Stimulated activated naive CD4-positive, alpha-beta T cell (primary cell): ENCODE results near the gene CDON.

Experiments
- DNase-seq, 6 experiments: peaks; one replicate each; lab custom pipeline; 2025; lab: John Stamatoyannopoulos, UW

The CDON gene

GRCh38 chr11:125944350-125945010, 118.2 kb downstream of the CDON start:
- no peak for DNase-seq

GRCh38 chr11:125943661-125944349, 118.9 kb downstream of the CDON start:
- no peak for DNase-seq

GRCh38 chr11:125942771-125943428, 119.8 kb downstream of the CDON start:
- no peak for DNase-seq

- peak in 5 of 6 experiments; percentile 12 to 43 (median 35) for DNase-seq
These were observed 120.8 kb downstream of the CDON start for GRCh38 chr11:125941619-125942611.

GRCh38 chr11:125941267-125941618, 121.4 kb downstream of the CDON start:
- DNase-seq = no peak

- DNase-seq = no peak
These were observed 122.5 kb downstream of the CDON start for GRCh38 chr11:125940145-125940544.

GRCh38 chr11:125939081-125939521, 123.6 kb downstream of the CDON start:
- DNase-seq = no peak

- DNase-seq = peak in 1 of 6 experiments; percentile 1
These were observed 124.2 kb downstream of the CDON start for GRCh38 chr11:125938418-125938817.

- no peak for DNase-seq
These were observed 127.0 kb downstream of the CDON start for GRCh38 chr11:125935618-125936199.

- DNase-seq = no peak
These were observed 127.6 kb downstream of the CDON start for GRCh38 chr11:125935056-125935455.

GRCh38 chr11:125934473-125934872, 128.2 kb downstream of the CDON start:
- DNase-seq = no peak

GRCh38 chr11:125933030-125933813, 129.4 kb downstream of the CDON start:
- DNase-seq = no peak

- no peak for DNase-seq
These were observed 130.4 kb downstream of the CDON start for GRCh38 chr11:125932301-125932700.

- DNase-seq = no peak
These were observed 131.0 kb downstream of the CDON start for GRCh38 chr11:125931668-125932067.

GRCh38 chr11:125931116-125931515, 131.6 kb downstream of the CDON start:
- DNase-seq = no peak

- DNase-seq = no peak
These were observed 132.6 kb downstream of the CDON start for GRCh38 chr11:125930076-125930450.

GRCh38 chr11:125929445-125930075, 133.1 kb downstream of the CDON start:
- DNase-seq = no peak

- no peak for DNase-seq
These were observed 136.0 kb downstream of the CDON start for GRCh38 chr11:125926682-125927081.

GRCh38 chr11:125925804-125926203, 136.9 kb downstream of the CDON start:
- DNase-seq = no peak

GRCh38 chr11:125925247-125925740, 137.4 kb downstream of the CDON start:
- no peak for DNase-seq
